Skin of body (tissue), 2 donors: ENCODE results near the gene ATP5PF. TPM values are rescaled to one million over a fixed set of nuclear protein-coding genes. Genes with fewer than 3 reads are reported as not detected.
"Not testable (repeated sequence)": the region's sequence is repeated elsewhere in the genome, so short reads cannot be mapped to it uniquely, and the experiment has no call there.

Experiments used
- DNase-seq: peaks from one replicate; lab custom pipeline; 2025; lab: John Stamatoyannopoulos, UW
- total RNA-seq: library from RNA; depleted of rRNA; stranded (reverse); fragments of >200 nt; gene quantifications from one replicate; pipeline ENCODE4 v1.2.3, GENCODE V29; 2014

The ATP5PF gene
- total RNA-seq, 1 donor from 2014 or later: 79.6 TPM

- no peak for DNase-seq
These were observed 12.1 kb downstream of the ATP5PF start for GRCh38 chr21:25722631-25723030.

- no peak for DNase-seq
These were observed 12.7 kb downstream of the ATP5PF start for GRCh38 chr21:25721987-25722386.

DNA sequence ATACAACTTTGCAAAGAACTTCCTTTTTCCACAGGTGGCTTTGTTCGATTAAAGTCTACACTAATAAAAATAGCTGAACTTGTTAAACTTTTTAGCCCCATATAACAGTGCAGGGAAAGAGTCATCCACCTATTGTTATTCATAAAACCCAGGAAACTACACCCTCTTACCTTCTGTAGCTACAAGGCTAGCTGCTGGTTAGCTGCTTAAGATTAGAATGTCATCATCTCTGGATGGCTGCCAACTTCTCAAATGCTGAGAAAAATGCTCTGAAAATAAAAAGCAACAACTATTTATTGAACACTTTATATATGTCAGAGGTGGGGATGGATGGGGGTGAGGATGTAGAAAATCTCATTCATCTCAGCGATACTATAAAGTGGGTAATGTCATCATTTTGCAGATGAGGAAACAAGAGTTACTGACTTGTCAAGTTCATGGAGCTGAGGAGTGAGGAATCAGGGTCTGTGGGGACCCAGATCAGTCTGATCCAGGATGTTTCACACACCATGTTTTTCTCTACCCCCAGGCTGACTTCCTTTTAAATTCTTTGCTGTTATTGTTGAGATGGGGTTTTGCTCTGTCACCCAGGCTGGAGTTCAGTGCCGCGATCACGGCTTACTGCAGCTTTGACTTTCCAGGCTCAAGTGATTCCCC lies 17.1 kb downstream of the ATP5PF start:
- no peak for DNase-seq

- DNase-seq: not testable (repeated sequence)
These were observed 20.6 kb downstream of the ATP5PF start for GRCh38 chr21:25714066-25714465.

GRCh38 chr21:25710550-25710949 lies 24.2 kb downstream of the ATP5PF start:
- no peak for DNase-seq

- DNase-seq: no peak
These were observed 24.9 kb downstream of the ATP5PF start for GRCh38 chr21:25709684-25710265.

GRCh38 chr21:25708467-25709065 lies 26.1 kb downstream of the ATP5PF start:
- DNase-seq: peak; percentile 41

- no peak for DNase-seq
These were observed 33.2 kb downstream of the ATP5PF start for GRCh38 chr21:25701529-25701928.

GRCh38 chr21:25700741-25701140 lies 34.0 kb downstream of the ATP5PF start:
- no peak for DNase-seq

DNA sequence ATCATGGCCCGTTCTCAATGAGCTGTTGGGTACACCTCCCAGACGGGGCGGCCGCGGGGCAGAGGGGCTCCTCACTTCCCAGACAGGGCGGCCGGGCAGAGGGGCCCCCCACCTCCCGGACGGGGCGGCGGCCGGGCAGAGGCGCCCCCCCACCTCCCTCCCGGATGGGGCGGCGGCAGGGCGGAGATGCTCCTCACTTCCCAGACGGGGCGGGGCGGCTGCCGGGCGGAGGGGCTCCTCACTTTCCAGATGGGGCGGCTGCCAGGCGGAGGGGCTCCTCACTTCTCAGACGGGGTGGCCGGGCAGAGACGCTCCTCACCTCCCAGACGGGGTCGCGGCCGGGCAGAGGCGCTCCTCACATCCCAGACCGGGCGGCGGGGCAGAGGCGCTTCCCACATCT lies 39.2 kb downstream of the ATP5PF start:
- DNase-seq: not testable (repeated sequence)

DNA sequence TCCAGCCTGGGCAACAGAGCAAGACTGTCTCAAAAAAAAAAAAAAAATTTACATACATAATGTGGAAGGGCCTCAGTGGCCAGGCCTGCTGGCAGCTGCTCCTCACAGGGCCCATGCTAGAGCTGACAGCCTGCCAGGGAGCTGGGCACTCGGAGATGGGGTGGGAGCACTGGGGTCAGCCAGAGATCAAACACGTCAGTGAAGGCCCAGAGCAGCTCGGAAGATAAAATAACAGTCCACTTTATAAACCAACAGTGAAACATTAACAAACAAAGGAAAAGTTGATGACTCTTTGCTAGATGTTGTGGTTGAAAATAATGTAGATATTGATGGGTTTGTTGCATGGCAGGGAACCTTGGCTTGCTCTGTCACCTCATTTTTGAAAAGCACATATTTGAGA lies 42.7 kb downstream of the ATP5PF start:
- no peak for DNase-seq

DNA sequence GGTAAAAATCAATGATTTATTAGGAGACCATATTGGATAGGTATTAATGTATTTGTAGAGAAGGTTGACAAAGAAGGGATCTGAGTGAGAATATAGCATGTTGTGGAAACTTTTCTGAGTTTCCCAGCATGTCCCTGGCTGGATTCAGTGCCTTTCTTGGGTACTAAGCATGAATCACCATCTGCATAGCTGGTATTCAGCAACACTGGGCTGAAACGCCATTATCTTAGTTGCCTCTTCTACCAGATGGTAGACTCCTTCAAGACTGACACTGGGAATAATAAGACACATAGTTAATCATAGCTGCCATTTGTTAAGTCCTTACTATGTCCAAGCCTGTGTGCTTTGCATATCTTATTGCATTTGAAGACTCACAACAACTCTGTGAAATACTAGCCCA lies 45.5 kb downstream of the ATP5PF start:
- DNase-seq: no peak

- no peak for DNase-seq
These were observed 46.2 kb downstream of the ATP5PF start for GRCh38 chr21:25688275-25689155.

DNA sequence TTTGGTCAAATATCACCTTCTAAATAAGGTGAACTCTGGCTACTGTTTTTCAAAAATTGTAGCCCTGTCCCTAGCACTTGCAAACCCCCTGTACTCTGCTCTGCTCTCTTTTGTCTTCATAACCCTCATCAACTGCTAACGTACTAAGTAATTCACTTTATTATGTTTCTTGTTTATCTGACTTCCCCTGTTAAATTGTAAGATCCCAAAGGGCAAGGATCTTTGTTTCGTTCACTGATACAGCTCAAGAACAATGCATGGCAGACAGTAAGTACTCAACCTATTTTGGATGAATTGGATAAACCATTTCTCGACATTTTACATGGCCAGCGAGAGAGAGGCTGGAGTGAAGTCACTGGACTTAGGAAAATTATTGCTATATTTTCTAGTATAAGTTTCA lies 46.9 kb downstream of the ATP5PF start:
- DNase-seq: no peak

GRCh38 chr21:25682382-25682781 lies 52.3 kb downstream of the ATP5PF start:
- DNase-seq: no peak

GRCh38 chr21:25676451-25676850 lies 58.3 kb downstream of the ATP5PF start:
- no peak for DNase-seq

Other genes starting within 250 kb of the ATP5PF start
- 30.2 TPM for gene MRPL39, start 127.4 kb downstream of the ATP5PF start, total RNA-seq
- gene JAM2, start 95.6 kb downstream of the ATP5PF start, total RNA-seq: 29.0 TPM
- 38.9 TPM for gene GABPA, start 68 bp upstream of the ATP5PF start, total RNA-seq